Esophagus muscularis mucosa (tissue), 4 donors: Measurements from ENCODE around the gene WASF3.

Source experiments
- EP300 ChIP-seq: sonication (generic); formaldehyde crosslinking; IDR thresholded peaks from one replicate; pipeline ENCODE4 v1.6.1; 2017; ENCODE audit warnings: antibody characterized with exemption
- POLR2A ChIP-seq: fragments of 450-650 bp; IDR thresholded peaks from one replicate; pipeline ENCODE4 v1.6.1; 2017; ENCODE audit warnings: antibody characterized with exemption, moderate library complexity, mild to moderate bottlenecking, low read depth
- POLR2AphosphoS5 ChIP-seq, 2 donors: sonication (generic); formaldehyde crosslinking; IDR thresholded peaks; one replicate each; pipeline ENCODE4 v1.6.1; 2017; ENCODE audit warnings: antibody characterized with exemption in 2 of 2
- TF ChIP-seq, protein P1 (sequence below), 3 experiments: fragments of 200-600 bp in 2 of 3; fragments of 450-650 bp in 1 of 3; sonication (generic) in 2 of 3; IDR thresholded peaks; one replicate each; pipeline ENCODE4 v1.5.1; 2017 to 2019; ENCODE audit warnings: antibody characterized with exemption in 3 of 3, mild to moderate bottlenecking in 2 of 3, moderate library complexity in 1 of 3

DNA sequence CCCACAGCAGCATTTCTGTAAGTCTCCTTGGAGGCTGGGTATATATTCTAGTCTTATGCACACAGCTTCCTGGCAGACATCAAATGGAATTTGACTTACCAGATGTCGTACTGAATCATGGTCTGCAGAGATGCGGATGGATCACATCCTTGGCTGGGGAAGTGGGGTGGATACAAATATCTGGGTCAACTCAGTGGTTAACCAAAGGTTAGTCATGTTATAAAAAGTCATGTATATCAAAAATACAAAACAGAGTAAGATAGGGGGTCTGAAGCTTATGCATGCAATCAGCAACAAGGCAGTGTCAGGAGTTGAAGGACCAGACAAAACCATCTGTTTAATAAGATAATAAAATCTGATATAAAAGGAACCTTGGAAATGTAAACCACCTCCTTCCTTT, 61.9 kb downstream of the WASF3 start:
- TF ChIP-seq, protein P1, sequence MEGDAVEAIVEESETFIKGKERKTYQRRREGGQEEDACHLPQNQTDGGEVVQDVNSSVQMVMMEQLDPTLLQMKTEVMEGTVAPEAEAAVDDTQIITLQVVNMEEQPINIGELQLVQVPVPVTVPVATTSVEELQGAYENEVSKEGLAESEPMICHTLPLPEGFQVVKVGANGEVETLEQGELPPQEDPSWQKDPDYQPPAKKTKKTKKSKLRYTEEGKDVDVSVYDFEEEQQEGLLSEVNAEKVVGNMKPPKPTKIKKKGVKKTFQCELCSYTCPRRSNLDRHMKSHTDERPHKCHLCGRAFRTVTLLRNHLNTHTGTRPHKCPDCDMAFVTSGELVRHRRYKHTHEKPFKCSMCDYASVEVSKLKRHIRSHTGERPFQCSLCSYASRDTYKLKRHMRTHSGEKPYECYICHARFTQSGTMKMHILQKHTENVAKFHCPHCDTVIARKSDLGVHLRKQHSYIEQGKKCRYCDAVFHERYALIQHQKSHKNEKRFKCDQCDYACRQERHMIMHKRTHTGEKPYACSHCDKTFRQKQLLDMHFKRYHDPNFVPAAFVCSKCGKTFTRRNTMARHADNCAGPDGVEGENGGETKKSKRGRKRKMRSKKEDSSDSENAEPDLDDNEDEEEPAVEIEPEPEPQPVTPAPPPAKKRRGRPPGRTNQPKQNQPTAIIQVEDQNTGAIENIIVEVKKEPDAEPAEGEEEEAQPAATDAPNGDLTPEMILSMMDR (IDR thresholded peaks at IDR 0.05) = no peak
- TF ChIP-seq POLR2A = no peak
- TF ChIP-seq POLR2AphosphoS5 (IDR thresholded peaks at IDR 0.05) = no peak
- TF ChIP-seq EP300 = no peak
